Smooth muscle cell (in vitro differentiated cells): Measurements from ENCODE around the gene DEFB126. TPM values are rescaled to one million over a fixed set of nuclear protein-coding genes. Genes with fewer than 3 reads are reported as not detected.

Source experiments
- DNase-seq: peaks from one replicate; lab custom pipeline; 2025; ENCODE audit not compliant: unreplicated experiment; lab: John Stamatoyannopoulos, UW
- H2AFZ ChIP-seq: fragments of 200-600 bp; sonication (generic); 2 replicates; pipeline ENCODE4 v1.6.0; 2016; ENCODE audit warnings: antibody characterized with exemption, low read depth, mild to moderate bottlenecking
- H3F3A ChIP-seq: fragments of 200-600 bp; sonication (generic); 2 replicates; pipeline ENCODE4 v1.6.0; 2017; ENCODE audit warnings: antibody characterized with exemption, low read depth
- H3K27ac ChIP-seq: fragments of 200-600 bp; sonication (generic); 2 replicates; pipeline ENCODE4 v1.5.1; 2016; ENCODE audit warnings: low read depth, mild to moderate bottlenecking
- H3K27me3 ChIP-seq: fragments of 200-600 bp; sonication (generic); 2 replicates; pipeline ENCODE4 v1.6.1; 2016; ENCODE audit warnings: low read depth, mild to moderate bottlenecking
- H3K36me3 ChIP-seq: fragments of 200-600 bp; sonication (generic); 2 replicates; pipeline ENCODE4 v1.5.1; 2016; ENCODE audit warnings: low read depth
- H3K4me1 ChIP-seq: fragments of 200-600 bp; sonication (generic); 2 replicates; pipeline ENCODE4 v1.5.1; 2016; ENCODE audit warnings: low read depth
- H3K4me2 ChIP-seq: fragments of 200-600 bp; sonication (generic); 2 replicates; pipeline ENCODE4 v1.6.0; 2016; ENCODE audit warnings: mild to moderate bottlenecking
- H3K4me3 ChIP-seq: fragments of 200-600 bp; sonication (generic); 2 replicates; pipeline ENCODE4 v1.5.1; 2016; ENCODE audit warnings: mild to moderate bottlenecking
- H3K79me2 ChIP-seq: fragments of 200-600 bp; sonication (generic); 2 replicates; pipeline ENCODE4 v1.6.0; 2016; ENCODE audit warnings: low read depth, mild to moderate bottlenecking
- H3K9ac ChIP-seq: fragments of 200-600 bp; sonication (generic); 2 replicates; pipeline ENCODE4 v1.6.0; 2016; ENCODE audit warnings: low read depth
- H3K9me3 ChIP-seq: fragments of 200-600 bp; sonication (generic); replicated peaks from 2 replicates; pipeline ENCODE4 v1.5.1; 2016; ENCODE audit warnings: low read depth
- H4K20me1 ChIP-seq: fragments of 200-600 bp; sonication (generic); 2 replicates; pipeline ENCODE4 v1.6.0; 2016; ENCODE audit warnings: low read depth
- WGBS: methylation state at CpG from one replicate; pipeline ENCODE4 v1.1.7; 2016; ENCODE audit warnings: low lambda C conversion rate; 5-methylcytosine and 5-hydroxymethylcytosine counted together
- polyA plus RNA-seq: library from polyadenylated mRNA; unstranded; fragments of >200 nt; fragmentation: Nextera tagmentation; extraction: Ambion mirVana; gene quantifications from 2 replicates; pipeline ENCODE4 v1.2.1, GENCODE V29; 2016
- total RNA-seq: library from RNA; depleted of rRNA; stranded (reverse); fragments of >200 nt; gene quantifications from 2 replicates; pipeline ENCODE4 v1.2.3, GENCODE V29; 2014
- TF ChIP-seq, protein P1 (sequence below): fragments of 200-600 bp; sonication (generic); IDR thresholded peaks from 2 replicates; pipeline ENCODE4 v1.5.1; 2017; ENCODE audit warnings: borderline replicate concordance, mild to moderate bottlenecking, antibody characterized with exemption; ENCODE audit not compliant: insufficient read depth, poor library complexity, severe bottlenecking

DEFB126 gene
- total and polyA plus RNA-seq, 2 experiments from 2014 or later: not detected

- Histone ChIP-seq H3K27ac (no peak within 1 kb of the TSS), H3K36me3 (no peaks in the 10 kb centered on the region), H3K4me1 (no peaks in the 10 kb centered on the region), H3K27me3 (no peaks in the 10 kb centered on the region), H2AFZ (no peak within 1 kb of the TSS), H3F3A (no peaks in the 10 kb centered on the region), H3K9me3 (no peaks in the 10 kb centered on the region), H3K79me2 (no peaks in the 10 kb centered on the region), H3K4me3 (no peak within 1 kb of the TSS), H3K4me2 (no peak within 1 kb of the TSS), H4K20me1 (no peaks in the 10 kb centered on the region), H3K9ac (no peak within 1 kb of the TSS)
- TF ChIP-seq, protein P1, sequence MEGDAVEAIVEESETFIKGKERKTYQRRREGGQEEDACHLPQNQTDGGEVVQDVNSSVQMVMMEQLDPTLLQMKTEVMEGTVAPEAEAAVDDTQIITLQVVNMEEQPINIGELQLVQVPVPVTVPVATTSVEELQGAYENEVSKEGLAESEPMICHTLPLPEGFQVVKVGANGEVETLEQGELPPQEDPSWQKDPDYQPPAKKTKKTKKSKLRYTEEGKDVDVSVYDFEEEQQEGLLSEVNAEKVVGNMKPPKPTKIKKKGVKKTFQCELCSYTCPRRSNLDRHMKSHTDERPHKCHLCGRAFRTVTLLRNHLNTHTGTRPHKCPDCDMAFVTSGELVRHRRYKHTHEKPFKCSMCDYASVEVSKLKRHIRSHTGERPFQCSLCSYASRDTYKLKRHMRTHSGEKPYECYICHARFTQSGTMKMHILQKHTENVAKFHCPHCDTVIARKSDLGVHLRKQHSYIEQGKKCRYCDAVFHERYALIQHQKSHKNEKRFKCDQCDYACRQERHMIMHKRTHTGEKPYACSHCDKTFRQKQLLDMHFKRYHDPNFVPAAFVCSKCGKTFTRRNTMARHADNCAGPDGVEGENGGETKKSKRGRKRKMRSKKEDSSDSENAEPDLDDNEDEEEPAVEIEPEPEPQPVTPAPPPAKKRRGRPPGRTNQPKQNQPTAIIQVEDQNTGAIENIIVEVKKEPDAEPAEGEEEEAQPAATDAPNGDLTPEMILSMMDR: no peak
- DNase-seq: no peak
- 61% methylated on average over 7 of the region's 7 CpGs for WGBS
Measured at GRCh38 chr20:189611-190010, 47.2 kb downstream of the DEFB126 start, which contains the start of gene DEFB128. TSS of gene DEFB128 (minus strand) at chr20:189711. CDS start at chr20:189623, 88 bp downstream.

Other genes with a start within 250 kb of the DEFB126 start
- not detected in 2 replicates for gene DEFB125, start 54.9 kb upstream of the DEFB126 start, total RNA-seq
- not detected in 2 replicates for gene DEFB125, start 54.9 kb upstream of the DEFB126 start, polyA plus RNA-seq
- gene DEFB127, start 14.9 kb downstream of the DEFB126 start, total RNA-seq: not detected in 2 replicates
- gene DEFB127, start 14.9 kb downstream of the DEFB126 start, polyA plus RNA-seq: not detected in 2 replicates
- gene DEFB128, start 47.1 kb downstream of the DEFB126 start, total RNA-seq: not detected in 2 replicates
- not detected in 2 replicates for gene DEFB128, start 47.1 kb downstream of the DEFB126 start, polyA plus RNA-seq
- gene DEFB129, start 84.7 kb downstream of the DEFB126 start, total RNA-seq: not detected in 2 replicates
- not detected in 2 replicates for gene DEFB129, start 84.7 kb downstream of the DEFB126 start, polyA plus RNA-seq
- gene DEFB132, start 115.1 kb downstream of the DEFB126 start, total RNA-seq: not detected in 2 replicates
- gene DEFB132, start 115.1 kb downstream of the DEFB126 start, polyA plus RNA-seq: not detected in 2 replicates
- gene C20orf96, start 148.2 kb downstream of the DEFB126 start, total RNA-seq: 2.8 and 9.2 TPM in 2 replicates
- gene C20orf96, start 148.2 kb downstream of the DEFB126 start, polyA plus RNA-seq: 11.2 and 11.7 TPM in 2 replicates
- 25.9 and 27.7 TPM in 2 replicates for gene ZCCHC3, start 155.0 kb downstream of the DEFB126 start, total RNA-seq
- gene ZCCHC3, start 155.0 kb downstream of the DEFB126 start, polyA plus RNA-seq: 26.2 and 32.4 TPM in 2 replicates
- gene SOX12, start 183.0 kb downstream of the DEFB126 start, total RNA-seq: 3.3 and 7.1 TPM in 2 replicates
- 16.6 and 17.7 TPM in 2 replicates for gene SOX12, start 183.0 kb downstream of the DEFB126 start, polyA plus RNA-seq
- 31.5 and 50.1 TPM in 2 replicates for gene NRSN2, start 204.5 kb downstream of the DEFB126 start, total RNA-seq
- gene NRSN2, start 204.5 kb downstream of the DEFB126 start, polyA plus RNA-seq: 99.1 and 107 TPM in 2 replicates
- 18.6 and 21.2 TPM in 2 replicates for gene TRIB3, start 238.2 kb downstream of the DEFB126 start, total RNA-seq
- 25.7 TPM in 2 replicates for gene TRIB3, start 238.2 kb downstream of the DEFB126 start, polyA plus RNA-seq